HG03175 (cell line): ENCODE results near the gene TMEM127.
A peak's percentile ranks its signal among the peaks of the same experiment; 100 is the strongest.
"Not testable (repeated sequence)": the region's sequence is repeated elsewhere in the genome, so short reads cannot be mapped to it uniquely, and the experiment has no call there.

Source experiments
- ATAC-seq: cut with Tn5 transposase; IDR thresholded peaks from one replicate; pipeline ENCODE4 v1.9.1; 2021; ENCODE audit warnings: mild to moderate bottlenecking, moderate library complexity; ENCODE audit not compliant: unreplicated experiment

The TMEM127 gene

GRCh38 chr2:96265840-96266679 is at the start of gene TMEM127, which contains the start of gene CIAO1:
TMEM127 (minus strand) TSS chr2:96265997; CDS start chr2:96265381, 616 bp downstream.
CIAO1 (plus strand) TSS chr2:96266225; CDS start chr2:96266351, 126 bp downstream.
- peak; percentile 93 for ATAC-seq

GRCh38 chr2:96315005-96315399 is 49.2 kb upstream of the TMEM127 start:
- ATAC-seq = no peak

GRCh38 chr2:96308248-96308647 is 42.5 kb upstream of the TMEM127 start:
- ATAC-seq = no peak

- no peak for ATAC-seq
Observed at GRCh38 chr2:96306370-96306769, 40.6 kb upstream of the TMEM127 start.

- no peak for ATAC-seq
Observed at GRCh38 chr2:96305979-96306308, 40.1 kb upstream of the TMEM127 start.

GRCh38 chr2:96305091-96305978 is 39.5 kb upstream of the TMEM127 start, which contains the start of gene SNRNP200:
SNRNP200 (minus strand) TSS chr2:96305546; CDS start chr2:96305437, 109 bp downstream.
- ATAC-seq = peak; percentile 94

- no peak for ATAC-seq
Observed at GRCh38 chr2:96304606-96305005, 38.8 kb upstream of the TMEM127 start.

- no peak for ATAC-seq
Observed at GRCh38 chr2:96301865-96302264, 36.1 kb upstream of the TMEM127 start.

- no peak for ATAC-seq
Observed at GRCh38 chr2:96296925-96297324, 31.1 kb upstream of the TMEM127 start.

- ATAC-seq = not testable (repeated sequence)
Observed at GRCh38 chr2:96294271-96294670, 28.5 kb upstream of the TMEM127 start.

- ATAC-seq = no peak
Observed at GRCh38 chr2:96291751-96292150, 26.0 kb upstream of the TMEM127 start.

GRCh38 chr2:96287273-96287856 is 21.6 kb upstream of the TMEM127 start:
- ATAC-seq = no peak

GRCh38 chr2:96276787-96277499 is 11.1 kb upstream of the TMEM127 start:
- ATAC-seq = no peak

- ATAC-seq = no peak
Observed at GRCh38 chr2:96274355-96275056, 8.7 kb upstream of the TMEM127 start.

- no peak for ATAC-seq
Observed at GRCh38 chr2:96273763-96274162, 8.0 kb upstream of the TMEM127 start.

GRCh38 chr2:96271995-96272394 is 6.2 kb upstream of the TMEM127 start:
- no peak for ATAC-seq

- ATAC-seq = no peak
Observed at GRCh38 chr2:96267159-96267971, 1.6 kb upstream of the TMEM127 start.

- ATAC-seq = peak; percentile 7
Observed at GRCh38 chr2:96265349-96265839, 403 bp downstream of the TMEM127 start.
